ENCODE measurements around the gene CDC42. TPM values are rescaled to one million over a fixed set of nuclear protein-coding genes. Genes with fewer than 3 reads are reported as not detected.

CDC42 gene
- total and polyA plus RNA-seq, 2 of the 4 experiments (the other 2 are of a cell fraction): 162 to 609 TPM

DNA sequence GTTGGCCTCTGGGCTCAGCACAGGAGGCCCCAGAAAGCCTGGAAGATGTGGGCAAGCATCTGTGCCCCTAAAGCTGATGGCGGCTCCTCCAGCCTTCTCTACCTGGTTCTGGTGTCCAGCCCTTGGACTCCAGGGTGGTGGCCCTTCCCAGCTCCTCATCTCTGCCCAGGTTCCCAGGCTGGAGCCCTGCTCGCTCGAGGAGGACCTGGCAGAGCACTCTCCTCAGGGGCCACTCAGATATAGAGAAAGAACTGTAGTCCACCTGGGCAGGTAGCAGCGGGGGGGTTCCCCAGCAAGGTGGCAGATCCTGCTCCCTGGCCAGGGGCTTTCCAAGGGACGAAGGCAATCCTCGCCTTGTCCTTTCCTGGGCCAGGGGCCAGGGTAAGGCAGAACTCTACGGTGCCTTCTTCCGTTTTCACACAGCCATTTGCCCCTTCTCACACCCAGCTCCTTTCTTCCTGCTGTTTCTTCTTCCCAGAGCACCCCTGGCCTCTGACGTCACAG is 71.4 kb downstream of the CDC42 start:
- Histone ChIP-seq H3K27me3 (ENCODE audit: control insufficient read depth, insufficient read depth, low read length) (no peaks in the 10 kb centered on the region), H2BK20ac (ENCODE audit: low read depth, low read length) (no peak overlapping the region), H3K4me2 (ENCODE audit: low read depth, low read length) (no peak overlapping the region), H3K9me1 (ENCODE audit: insufficient read depth, low read length) (peaks cover 25% of the 10 kb centered on the region; the same call in 1 of the 2 replicates), H4K91ac (ENCODE audit: insufficient read depth, low read depth, low read length) (no peak overlapping the region), H3K79me1 (ENCODE audit: low read depth in 1 of 2, low read length in 2 of 2) (peaks cover 4 to 41% of the 10 kb centered on the region in 2 experiments), H2BK15ac (ENCODE audit: low read depth, low read length) (no peak overlapping the region), H2AK9ac (replicated peaks; ENCODE audit: low read depth, low read length, poor library complexity) (no peak overlapping the region), H3K14ac (replicated peaks; ENCODE audit: low read depth, low read length) (no peak overlapping the region), H3K4ac (ENCODE audit: low read depth, low read length) (no peak overlapping the region; the same call in 1 of the 2 replicates), H2AK5ac (ENCODE audit: low read depth, low read length) (no peak overlapping the region), H3K18ac (ENCODE audit: low read depth, low read length) (no peak overlapping the region), H3K9ac (ENCODE audit: low read depth, low read length) (no peak overlapping the region), H4K8ac (ENCODE audit: low read depth in 2 of 2, low read length in 2 of 2) (no peak overlapping the region), H2BK120ac (ENCODE audit: low read depth, low read length) (no peak overlapping the region), H3K9me3 (ENCODE audit: control insufficient read depth, insufficient read depth, low read length) (no peaks in the 10 kb centered on the region), H3K36me3 (ENCODE audit: control insufficient read depth, insufficient read depth, low read length) (peaks cover 15% of the 10 kb centered on the region; the same call in 1 of the 2 replicates), H3K56ac (ENCODE audit: extremely low read depth, insufficient read depth, low read length) (no peak overlapping the region), H3K23ac (ENCODE audit: low read depth, low read length) (no peak overlapping the region), H3K4me1 (ENCODE audit: control insufficient read depth, insufficient read depth, low read length) (peaks cover 4% of the 10 kb centered on the region; the same call in 1 of the 2 replicates), H2BK5ac (ENCODE audit: low read depth, low read length, poor library complexity, severe bottlenecking) (no peak overlapping the region), H3K27ac (ENCODE audit: insufficient read depth, low read length) (no peak overlapping the region), H4K5ac (ENCODE audit: low read depth, low read length) (no peak overlapping the region), H4K20me1 (ENCODE audit: insufficient read depth, low read length) (peaks cover 47% of the 10 kb centered on the region), H3K4me3 (ENCODE audit: insufficient read depth, low read depth, low read length) (no peak overlapping the region), H2AFZ (replicated peaks; ENCODE audit: low read length, poor library complexity) (no peak overlapping the region)
- dilution Hi-C loops (cut with HindIII; ENCODE audit: low sequenced_read_pairs, unreplicated experiment): no loop called here
- ATAC-seq (ENCODE audit: low read depth) (no peak), DNase-seq (no peak)
- no TSS peak for BruUV-seq (replicated peaks)
- intact Hi-C loops (cut with micrococcal nuclease): no loop called here
- in situ Hi-C loops (cut with MboI; ENCODE audit: low sequenced_read_pairs): no loop called here
- POLR2A ChIA-PET (ENCODE audit: unreplicated experiment): no interaction called here
- CTCF ChIA-PET: interaction anchor here (1.1 kb wide), 1 partner anchor 292 kb away, joined by 4 read pairs; no protein-coding TSS in a partner anchor
- 85% methylated on average over 3 of the region's 9 CpGs; no CpG with 5 or more reads in 1 of the 2 experiments for WGBS, 2 experiments (ENCODE audit: extremely low coverage in 2 of 2, insufficient read length in 1 of 2)
- TF ChIP-seq CEBPB (IDR thresholded peaks at IDR 0.05; ENCODE audit: low read depth, low read length): no peak
- no peak for TF ChIP-seq MAFK (IDR thresholded peaks at IDR 0.05; ENCODE audit: low read depth, low read length)
- no peak for TF ChIP-seq FOS (IDR thresholded peaks at IDR 0.05; ENCODE audit: low read depth, low read length)
- no peak for TF ChIP-seq RCOR1 (IDR thresholded peaks at IDR 0.05; ENCODE audit: insufficient replicate concordance, low read length)
- no peak for TF ChIP-seq NFE2L2 (IDR thresholded peaks at IDR 0.05; ENCODE audit: low read depth, low read length)
- no peak for TF ChIP-seq RFX5 (IDR thresholded peaks at IDR 0.05; ENCODE audit: low read depth, low read length)
- TF ChIP-seq MAZ (IDR thresholded peaks at IDR 0.05; ENCODE audit: borderline replicate concordance, low read depth, low read length): no peak
- TF ChIP-seq, protein P1, sequence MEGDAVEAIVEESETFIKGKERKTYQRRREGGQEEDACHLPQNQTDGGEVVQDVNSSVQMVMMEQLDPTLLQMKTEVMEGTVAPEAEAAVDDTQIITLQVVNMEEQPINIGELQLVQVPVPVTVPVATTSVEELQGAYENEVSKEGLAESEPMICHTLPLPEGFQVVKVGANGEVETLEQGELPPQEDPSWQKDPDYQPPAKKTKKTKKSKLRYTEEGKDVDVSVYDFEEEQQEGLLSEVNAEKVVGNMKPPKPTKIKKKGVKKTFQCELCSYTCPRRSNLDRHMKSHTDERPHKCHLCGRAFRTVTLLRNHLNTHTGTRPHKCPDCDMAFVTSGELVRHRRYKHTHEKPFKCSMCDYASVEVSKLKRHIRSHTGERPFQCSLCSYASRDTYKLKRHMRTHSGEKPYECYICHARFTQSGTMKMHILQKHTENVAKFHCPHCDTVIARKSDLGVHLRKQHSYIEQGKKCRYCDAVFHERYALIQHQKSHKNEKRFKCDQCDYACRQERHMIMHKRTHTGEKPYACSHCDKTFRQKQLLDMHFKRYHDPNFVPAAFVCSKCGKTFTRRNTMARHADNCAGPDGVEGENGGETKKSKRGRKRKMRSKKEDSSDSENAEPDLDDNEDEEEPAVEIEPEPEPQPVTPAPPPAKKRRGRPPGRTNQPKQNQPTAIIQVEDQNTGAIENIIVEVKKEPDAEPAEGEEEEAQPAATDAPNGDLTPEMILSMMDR (conservative IDR thresholded peaks at IDR 0.05; ENCODE audit: low read depth, low read length): no peak
- TF ChIP-seq, protein P2, sequence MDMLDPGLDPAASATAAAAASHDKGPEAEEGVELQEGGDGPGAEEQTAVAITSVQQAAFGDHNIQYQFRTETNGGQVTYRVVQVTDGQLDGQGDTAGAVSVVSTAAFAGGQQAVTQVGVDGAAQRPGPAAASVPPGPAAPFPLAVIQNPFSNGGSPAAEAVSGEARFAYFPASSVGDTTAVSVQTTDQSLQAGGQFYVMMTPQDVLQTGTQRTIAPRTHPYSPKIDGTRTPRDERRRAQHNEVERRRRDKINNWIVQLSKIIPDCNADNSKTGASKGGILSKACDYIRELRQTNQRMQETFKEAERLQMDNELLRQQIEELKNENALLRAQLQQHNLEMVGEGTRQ (IDR thresholded peaks at IDR 0.05; ENCODE audit: low read depth, low read length): no peak
- TF ChIP-seq, protein P3, sequence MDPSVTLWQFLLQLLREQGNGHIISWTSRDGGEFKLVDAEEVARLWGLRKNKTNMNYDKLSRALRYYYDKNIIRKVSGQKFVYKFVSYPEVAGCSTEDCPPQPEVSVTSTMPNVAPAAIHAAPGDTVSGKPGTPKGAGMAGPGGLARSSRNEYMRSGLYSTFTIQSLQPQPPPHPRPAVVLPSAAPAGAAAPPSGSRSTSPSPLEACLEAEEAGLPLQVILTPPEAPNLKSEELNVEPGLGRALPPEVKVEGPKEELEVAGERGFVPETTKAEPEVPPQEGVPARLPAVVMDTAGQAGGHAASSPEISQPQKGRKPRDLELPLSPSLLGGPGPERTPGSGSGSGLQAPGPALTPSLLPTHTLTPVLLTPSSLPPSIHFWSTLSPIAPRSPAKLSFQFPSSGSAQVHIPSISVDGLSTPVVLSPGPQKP (IDR thresholded peaks at IDR 0.05; ENCODE audit: borderline replicate concordance, low read depth, low read length): no peak
- no peak for TF ChIP-seq RAD21 (IDR thresholded peaks at IDR 0.05; ENCODE audit: low read length)
- TF ChIP-seq BHLHE40 (IDR thresholded peaks at IDR 0.05; ENCODE audit: low read depth, low read length): no peak
- TF ChIP-seq CHD1 (IDR thresholded peaks at IDR 0.05; ENCODE audit: low read depth, low read length): no peak
- TF ChIP-seq SMC3 (IDR thresholded peaks at IDR 0.05; ENCODE audit: low read depth, low read length): no peak
- TF ChIP-seq POLR2A (IDR thresholded peaks at IDR 0.05; ENCODE audit: low read depth, low read length): no peak
- no peak for TF ChIP-seq MXI1 (IDR thresholded peaks at IDR 0.05; ENCODE audit: borderline replicate concordance, low read depth, low read length)

All from IMR-90 (cell line).